Gastroesophageal sphincter (tissue), 3 donors: Measurements from ENCODE around the gene TMEM108.

Experiments used
- POLR2A ChIP-seq, 2 donors: fragments of 450-650 bp; IDR thresholded peaks; one replicate each; pipeline ENCODE4 v1.6.1; 2017; ENCODE audit warnings: antibody characterized with exemption in 2 of 2, mild to moderate bottlenecking in 2 of 2, moderate library complexity in 1 of 2
- TF ChIP-seq, protein P1 (sequence below), 4 experiments: fragments of 200-600 bp in 2 of 4; fragments of 450-650 bp in 2 of 4; sonication (generic) in 1 of 4; IDR thresholded peaks; one replicate each; pipeline ENCODE4 v1.5.1; 2017 to 2019; ENCODE audit warnings: antibody characterized with exemption in 4 of 4, mild to moderate bottlenecking in 2 of 4, moderate library complexity in 2 of 4

GRCh38 chr3:133069556-133070286, 31.5 kb downstream of the TMEM108 start:
- TF ChIP-seq, protein P1, sequence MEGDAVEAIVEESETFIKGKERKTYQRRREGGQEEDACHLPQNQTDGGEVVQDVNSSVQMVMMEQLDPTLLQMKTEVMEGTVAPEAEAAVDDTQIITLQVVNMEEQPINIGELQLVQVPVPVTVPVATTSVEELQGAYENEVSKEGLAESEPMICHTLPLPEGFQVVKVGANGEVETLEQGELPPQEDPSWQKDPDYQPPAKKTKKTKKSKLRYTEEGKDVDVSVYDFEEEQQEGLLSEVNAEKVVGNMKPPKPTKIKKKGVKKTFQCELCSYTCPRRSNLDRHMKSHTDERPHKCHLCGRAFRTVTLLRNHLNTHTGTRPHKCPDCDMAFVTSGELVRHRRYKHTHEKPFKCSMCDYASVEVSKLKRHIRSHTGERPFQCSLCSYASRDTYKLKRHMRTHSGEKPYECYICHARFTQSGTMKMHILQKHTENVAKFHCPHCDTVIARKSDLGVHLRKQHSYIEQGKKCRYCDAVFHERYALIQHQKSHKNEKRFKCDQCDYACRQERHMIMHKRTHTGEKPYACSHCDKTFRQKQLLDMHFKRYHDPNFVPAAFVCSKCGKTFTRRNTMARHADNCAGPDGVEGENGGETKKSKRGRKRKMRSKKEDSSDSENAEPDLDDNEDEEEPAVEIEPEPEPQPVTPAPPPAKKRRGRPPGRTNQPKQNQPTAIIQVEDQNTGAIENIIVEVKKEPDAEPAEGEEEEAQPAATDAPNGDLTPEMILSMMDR (IDR thresholded peaks at IDR 0.05) = no peak
- TF ChIP-seq POLR2A (IDR thresholded peaks at IDR 0.05) = no peak
